Vagina (tissue), 2 donors: Measurements from ENCODE around the gene LCOR.

Experiments used
- POLR2A ChIP-seq, 2 donors: fragments of 450-650 bp; IDR thresholded peaks; one replicate each; pipeline ENCODE4 v1.6.1; 2017; ENCODE audit warnings: antibody characterized with exemption in 2 of 2, mild to moderate bottlenecking in 2 of 2, moderate library complexity in 2 of 2
- TF ChIP-seq, protein P1 (sequence below), 3 experiments: fragments of 450-650 bp in 2 of 3; fragments of 200-600 bp in 1 of 3; sonication (generic) in 1 of 3; IDR thresholded peaks; one replicate each; pipeline ENCODE4 v1.5.1; 2017 to 2019; ENCODE audit warnings: antibody characterized with exemption in 3 of 3, mild to moderate bottlenecking in 2 of 3, moderate library complexity in 2 of 3

DNA sequence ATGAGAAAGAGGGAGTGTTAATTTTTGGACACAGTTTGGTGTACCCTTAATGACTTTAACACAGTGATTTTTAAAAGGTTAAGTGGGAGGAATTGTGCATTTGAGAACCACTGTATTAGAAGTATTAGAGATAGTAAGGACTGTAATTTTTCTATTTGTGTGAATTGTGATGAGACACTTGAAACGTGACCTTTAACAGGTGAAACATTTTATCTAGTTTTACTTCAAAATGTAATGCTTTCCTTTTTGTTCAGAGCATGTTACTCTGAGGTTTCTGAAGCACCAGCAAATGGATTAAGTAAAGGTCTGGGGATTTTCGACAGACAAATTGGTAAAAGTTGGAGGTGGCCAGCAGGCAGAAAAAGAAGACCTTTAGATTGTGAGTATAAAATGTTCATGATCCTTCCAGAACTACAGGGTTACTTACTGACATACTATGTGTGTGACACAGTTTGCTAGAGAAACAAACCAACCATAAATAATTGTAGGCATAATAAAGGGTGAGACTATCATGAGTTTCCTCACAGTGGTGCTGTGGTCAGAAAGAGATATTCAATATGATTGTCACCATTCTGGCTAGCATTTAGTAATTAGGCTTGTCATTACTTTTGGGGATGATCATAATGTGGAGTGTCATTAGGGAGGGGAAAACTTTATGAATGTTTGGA, 26.1 kb downstream of the LCOR start:
- TF ChIP-seq, protein P1, sequence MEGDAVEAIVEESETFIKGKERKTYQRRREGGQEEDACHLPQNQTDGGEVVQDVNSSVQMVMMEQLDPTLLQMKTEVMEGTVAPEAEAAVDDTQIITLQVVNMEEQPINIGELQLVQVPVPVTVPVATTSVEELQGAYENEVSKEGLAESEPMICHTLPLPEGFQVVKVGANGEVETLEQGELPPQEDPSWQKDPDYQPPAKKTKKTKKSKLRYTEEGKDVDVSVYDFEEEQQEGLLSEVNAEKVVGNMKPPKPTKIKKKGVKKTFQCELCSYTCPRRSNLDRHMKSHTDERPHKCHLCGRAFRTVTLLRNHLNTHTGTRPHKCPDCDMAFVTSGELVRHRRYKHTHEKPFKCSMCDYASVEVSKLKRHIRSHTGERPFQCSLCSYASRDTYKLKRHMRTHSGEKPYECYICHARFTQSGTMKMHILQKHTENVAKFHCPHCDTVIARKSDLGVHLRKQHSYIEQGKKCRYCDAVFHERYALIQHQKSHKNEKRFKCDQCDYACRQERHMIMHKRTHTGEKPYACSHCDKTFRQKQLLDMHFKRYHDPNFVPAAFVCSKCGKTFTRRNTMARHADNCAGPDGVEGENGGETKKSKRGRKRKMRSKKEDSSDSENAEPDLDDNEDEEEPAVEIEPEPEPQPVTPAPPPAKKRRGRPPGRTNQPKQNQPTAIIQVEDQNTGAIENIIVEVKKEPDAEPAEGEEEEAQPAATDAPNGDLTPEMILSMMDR (IDR thresholded peaks at IDR 0.05), result no peak
- TF ChIP-seq POLR2A (IDR thresholded peaks at IDR 0.05), result no peak
